NCI-H748 (cell line): Measurements from ENCODE around the gene BMX.

Source experiments
- DNase-seq: peaks from one replicate; lab custom pipeline; 2025; ENCODE audit not compliant: unreplicated experiment; lab: John Stamatoyannopoulos, UW

BMX gene

DNA sequence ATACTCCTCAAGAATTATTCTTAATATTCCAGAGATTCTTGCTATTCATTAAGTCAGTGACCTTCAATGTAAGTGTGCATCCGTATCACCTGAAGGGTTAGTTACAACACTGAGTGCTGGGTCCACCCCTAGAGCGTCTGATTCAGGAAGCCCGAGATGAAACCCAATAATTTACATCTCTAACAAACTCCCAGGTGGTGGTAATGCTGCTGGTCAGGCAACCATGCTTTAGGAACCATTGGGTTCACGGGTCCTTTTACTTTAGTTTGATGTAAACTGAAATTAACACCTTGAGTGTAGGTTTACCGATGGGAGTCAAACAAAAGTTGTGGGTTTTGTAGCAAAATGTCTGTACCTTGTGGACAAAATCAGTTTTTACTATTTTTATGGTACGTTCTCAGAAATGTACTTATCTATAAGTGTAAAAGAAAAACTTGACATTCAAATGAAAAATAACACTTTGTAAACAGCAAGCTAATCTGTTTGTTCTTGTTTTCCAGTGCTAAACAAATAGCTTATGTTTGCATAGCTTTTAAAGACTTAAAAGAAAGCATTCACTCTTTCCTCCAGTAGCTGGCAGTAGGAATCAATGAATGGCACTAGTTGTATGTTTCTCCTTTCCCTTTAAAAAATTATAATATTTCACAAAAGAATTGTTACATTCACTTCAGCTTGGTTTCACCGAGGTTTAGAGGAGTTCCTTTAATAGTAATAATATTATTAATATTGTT is 67.4 kb downstream of the BMX start:
- peak; percentile 34 for DNase-seq

DNA sequence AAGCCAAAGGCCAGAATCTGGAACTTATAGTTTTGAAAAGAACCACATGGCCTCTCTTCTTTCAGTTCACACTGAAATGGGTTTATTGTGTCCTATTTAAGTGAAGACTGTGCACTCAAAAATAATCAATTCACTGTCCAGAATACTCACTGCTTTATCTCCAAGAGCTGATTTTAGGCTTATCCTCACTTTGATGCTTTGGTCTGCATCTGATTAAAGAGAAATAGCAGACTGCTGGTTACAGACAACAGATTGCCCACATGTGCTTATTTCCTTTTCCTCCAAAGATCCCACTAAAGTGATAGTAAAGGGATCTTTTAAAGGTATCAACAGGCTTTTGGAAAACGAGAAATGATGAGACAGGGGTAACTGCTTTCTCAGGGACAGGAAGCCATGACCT is 69.5 kb downstream of the BMX start:
- no peak for DNase-seq

DNA sequence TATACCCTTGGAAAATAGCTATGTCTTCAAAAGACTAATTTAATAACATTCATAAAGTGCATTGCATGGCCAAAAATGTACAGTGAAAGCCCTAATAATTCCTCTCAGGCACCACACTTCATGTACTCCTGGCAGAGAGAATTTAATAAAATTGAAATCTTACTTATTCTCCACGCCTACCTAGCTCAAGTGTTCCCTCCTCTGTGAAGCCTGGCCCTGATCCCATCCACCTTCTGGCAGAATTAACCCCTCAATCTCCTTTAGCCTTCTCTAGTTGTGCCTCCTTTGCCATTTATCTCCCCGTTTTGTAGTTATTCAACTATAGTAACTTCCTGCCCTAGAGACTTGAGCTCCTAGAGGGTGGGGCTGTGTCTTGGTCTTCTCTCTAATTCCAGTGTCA is 73.4 kb downstream of the BMX start:
- no peak for DNase-seq

DNA sequence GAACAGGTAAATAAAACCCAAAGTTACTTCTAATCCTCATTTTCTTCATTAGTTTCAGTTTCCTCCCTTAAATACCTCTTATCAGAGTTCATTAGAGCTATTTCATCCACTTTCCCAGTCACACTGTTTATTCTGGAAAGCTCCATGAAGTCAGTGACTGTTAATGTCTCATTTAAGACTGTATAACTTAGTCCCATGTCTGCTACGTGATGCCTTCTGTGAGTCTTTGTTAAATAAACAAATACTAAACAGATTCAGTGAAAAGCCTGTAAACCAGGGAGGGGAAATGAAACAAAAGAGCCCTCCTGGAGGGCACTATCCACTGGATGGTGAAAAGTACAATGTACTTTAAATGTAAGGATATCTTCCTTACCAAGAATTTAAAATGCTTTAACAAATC is 75.4 kb downstream of the BMX start:
- peak; percentile 37 for DNase-seq

DNA sequence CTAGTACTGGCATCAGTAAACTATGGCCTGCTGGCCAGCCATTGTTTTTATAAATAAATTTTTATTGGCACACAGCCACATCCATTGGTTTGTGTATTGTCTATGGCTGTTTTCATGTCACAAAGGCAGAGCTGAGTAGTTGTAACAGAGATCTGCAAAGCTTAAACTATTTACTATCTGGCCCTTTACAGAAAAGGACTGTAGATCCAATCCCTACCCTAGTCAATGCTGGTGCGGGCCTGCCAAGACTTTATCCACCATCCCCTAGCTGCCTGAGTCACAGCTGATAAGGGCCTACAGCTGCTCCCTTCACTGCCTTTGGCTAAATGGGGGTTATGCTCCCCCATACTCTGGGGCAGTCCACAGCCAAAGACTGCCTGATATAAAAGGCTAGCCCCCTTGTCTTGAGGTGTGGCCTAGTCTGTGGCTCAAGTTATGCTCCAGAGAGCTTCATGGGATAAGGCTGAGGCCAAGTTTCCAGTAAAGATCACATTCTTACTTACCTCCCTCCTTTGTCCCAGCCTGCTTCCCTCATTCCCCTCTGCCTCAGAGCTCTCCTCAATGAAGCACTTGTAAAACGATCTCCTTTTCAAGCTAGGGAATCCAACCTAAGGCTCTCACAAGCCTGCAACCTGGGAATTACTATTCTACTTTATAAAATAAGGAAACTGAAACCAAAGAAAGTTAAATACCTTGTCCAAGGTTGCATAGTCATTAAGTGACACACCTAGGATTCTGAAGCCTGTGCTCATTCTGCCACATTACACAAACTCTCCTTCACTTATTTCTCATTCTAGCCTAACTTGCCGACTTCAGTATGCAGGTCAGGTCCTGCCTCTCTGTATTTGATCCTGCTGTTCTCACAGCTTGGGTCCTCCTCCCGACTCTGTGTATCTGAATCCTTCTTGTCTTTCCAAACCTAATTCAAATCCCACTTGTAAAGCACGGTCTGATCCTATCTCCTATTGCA is 79.5 kb downstream of the BMX start:
- DNase-seq = no peak

DNA sequence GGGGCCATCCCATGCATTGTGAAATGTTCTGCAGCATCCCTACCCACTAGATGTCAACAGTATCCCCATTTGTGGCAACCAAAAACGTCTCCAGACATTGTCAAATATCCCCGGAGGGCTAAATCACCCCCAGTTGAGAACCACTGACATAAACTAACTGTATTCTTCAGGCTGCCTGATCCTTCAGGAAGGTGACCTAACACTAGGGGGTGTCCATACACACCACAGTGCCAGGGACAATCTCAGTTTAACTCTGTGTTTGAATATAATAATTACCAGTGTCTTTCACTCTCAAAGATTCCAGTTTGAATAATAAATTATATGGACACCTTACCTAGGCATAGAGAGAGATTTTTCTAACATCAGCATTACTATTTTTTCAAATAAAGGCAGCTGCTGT is 93.8 kb downstream of the BMX start:
- DNase-seq = no peak

DNA sequence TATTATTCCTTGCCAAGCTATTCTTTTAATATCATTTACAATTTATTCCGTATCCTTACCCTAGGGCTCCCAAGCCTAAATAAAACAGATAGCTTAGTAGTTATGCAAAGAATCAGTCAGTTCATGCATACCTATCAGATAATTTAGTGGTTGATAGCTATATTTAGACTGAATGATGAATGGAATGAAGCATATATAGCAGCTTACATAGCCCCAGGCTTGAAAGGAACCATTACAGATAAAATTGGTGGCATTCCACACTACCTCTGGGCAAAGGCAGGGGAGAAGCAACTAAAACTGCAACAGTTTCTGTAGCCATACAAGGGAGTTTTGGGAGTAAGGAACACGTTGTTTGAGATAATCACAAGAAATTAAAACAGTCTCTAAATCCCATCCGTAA is 97.4 kb downstream of the BMX start:
- no peak for DNase-seq

DNA sequence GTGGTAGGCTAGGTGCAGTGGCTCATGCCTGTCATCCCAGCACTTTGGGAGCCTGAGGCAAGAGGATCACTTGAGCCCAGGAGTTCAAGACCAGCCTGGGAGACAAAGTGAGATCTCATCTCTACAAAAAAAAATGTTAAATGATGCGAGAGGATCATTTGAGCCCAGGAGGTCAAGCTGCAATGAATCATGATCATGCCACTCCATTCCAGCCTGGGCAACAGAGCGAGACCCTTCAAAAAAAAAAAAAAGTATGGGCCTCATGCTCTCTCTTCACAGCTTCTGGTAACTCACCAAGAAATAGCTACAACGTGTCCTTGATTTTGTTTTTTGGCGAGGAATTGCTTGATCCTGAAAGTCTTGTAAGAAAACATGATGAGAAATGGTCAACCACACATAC is 98.9 kb downstream of the BMX start:
- no peak for DNase-seq

DNA sequence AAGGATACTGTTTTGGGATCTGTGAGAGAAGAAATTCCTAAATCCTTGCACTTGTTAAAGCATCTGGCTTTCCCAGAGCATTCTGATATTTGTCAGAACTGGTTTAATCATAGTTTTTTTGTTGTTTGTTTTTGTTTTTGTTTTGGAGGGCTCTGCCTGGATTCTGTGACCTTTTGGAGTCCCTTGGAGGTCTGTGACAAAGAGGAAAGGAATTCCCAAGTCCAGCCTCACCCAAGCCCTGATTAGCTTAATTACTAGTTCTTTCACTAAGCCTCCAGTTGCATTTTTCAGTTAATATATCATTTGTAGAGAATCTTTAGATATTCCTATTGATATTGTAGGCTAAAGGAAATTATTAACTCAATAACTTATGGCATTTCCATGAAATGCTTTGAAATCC is 99.4 kb downstream of the BMX start:
- DNase-seq = no peak

DNA sequence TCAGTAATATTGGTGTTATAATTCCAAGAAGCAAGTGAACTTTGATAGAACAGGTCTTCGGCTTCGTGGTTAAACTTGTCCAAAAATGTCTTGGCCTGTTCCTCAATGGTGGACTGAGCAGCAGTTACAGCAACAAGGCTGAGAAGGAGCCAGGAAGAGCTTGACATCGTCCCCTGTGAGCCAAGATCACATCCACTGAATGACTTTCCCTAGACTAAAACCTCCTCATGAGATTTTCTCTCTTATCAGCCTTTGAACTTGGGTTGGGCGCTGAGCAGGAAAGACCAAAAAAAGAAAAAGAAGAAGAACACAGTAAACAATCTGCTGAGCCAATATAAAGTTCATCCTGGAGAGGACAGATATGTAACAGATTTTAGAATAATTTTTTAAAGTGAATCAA is 100.1 kb downstream of the BMX start, which contains the start of gene ACE2:
Gene ACE2 (minus strand): TSS at position 216 of the 400 bp plus-strand sequence. CDS start 49 bp downstream, at position 167.
- no peak for DNase-seq

DNA sequence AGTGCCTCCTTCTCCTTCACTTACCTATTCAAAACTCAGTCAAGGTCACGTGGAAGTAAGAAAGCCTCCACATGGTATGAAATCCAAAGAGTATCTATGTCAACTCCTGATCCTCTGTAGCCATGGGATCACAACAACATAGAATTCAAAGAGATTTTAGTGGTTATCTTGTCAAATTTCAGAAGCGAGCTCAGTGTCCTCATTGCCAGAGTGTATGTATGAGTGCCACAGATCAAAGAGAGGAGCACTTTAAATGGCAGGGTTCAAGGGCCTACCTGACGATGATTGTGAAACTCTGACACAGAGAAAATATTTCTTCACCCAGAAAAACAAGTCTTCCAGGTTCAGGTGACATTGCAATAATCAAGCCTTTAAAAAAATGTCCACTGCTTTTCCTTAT is 101.3 kb downstream of the BMX start:
- no peak for DNase-seq

DNA sequence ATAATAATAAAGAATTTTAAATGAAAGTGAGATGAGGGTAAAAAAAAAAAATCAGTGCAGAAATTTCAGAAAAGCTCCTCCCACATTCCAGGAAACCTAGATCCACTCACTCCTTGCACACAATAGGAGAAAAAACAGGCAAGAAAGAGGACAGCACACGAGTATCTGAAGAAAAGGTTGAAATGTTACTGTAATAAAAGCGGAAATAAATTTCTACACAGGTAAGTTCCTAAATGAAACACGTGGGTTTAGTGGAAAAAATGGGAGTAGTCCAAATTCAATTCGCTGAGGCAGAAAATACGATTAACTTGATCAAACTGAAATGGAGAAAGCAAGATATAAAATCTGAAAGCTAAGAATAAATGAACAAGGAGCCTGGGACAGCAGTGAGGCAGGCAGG is 102.2 kb downstream of the BMX start:
- DNase-seq = no peak

DNA sequence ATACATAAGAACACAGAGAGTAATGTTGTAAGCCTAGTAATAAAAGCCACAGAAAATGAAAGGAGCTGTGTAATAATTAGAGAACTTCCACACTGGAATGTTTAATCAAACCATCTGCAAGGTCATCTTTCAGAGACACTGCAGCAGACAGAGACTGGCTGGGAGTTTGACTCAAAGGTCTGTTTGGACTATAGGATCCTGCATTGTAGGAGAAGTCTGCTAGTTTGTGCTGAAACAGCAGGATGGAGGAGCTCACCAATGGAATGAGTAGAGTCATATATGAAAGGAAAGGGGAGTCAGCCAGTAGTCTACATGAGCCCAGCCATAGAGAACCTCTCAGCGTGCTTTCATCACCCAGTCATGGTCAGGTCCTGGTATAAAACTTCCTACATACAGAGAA is 104.6 kb downstream of the BMX start:
- DNase-seq = no peak
